GM23248 (cell line): ENCODE data around the gene ASIC2. TPM values are rescaled to one million over a fixed set of nuclear protein-coding genes. Genes with fewer than 3 reads are reported as not detected.
A peak's percentile ranks its signal among the peaks of the same experiment; 100 is the strongest.

Source experiments
- DNase-seq: peaks from one replicate; pipeline ENCODE4 v3.0.0-alpha.2; 2015
- H2AFZ ChIP-seq: fragments of 200-600 bp; sonication (generic); 2 replicates; pipeline ENCODE4 v1.6.1; 2016; ENCODE audit warnings: antibody characterized with exemption
- H3F3A ChIP-seq: fragments of 200-600 bp; sonication (generic); 2 replicates; pipeline ENCODE4 v1.6.1; 2016; ENCODE audit warnings: mild to moderate bottlenecking, antibody characterized with exemption, mixed run types; ENCODE audit not compliant: insufficient read depth
- H3K27ac ChIP-seq: fragments of 200-600 bp; sonication (generic); 2 replicates; pipeline ENCODE4 v1.5.1; 2016; ENCODE audit warnings: mild to moderate bottlenecking
- H3K27me3 ChIP-seq: fragments of 200-600 bp; sonication (generic); replicated peaks from 2 replicates; pipeline ENCODE4 v1.6.1; 2016; ENCODE audit warnings: mild to moderate bottlenecking; ENCODE audit not compliant: insufficient read depth
- H3K36me3 ChIP-seq: fragments of 200-600 bp; sonication (generic); 2 replicates; pipeline ENCODE4 v1.6.1; 2016; ENCODE audit warnings: low read depth, mild to moderate bottlenecking
- H3K4me1 ChIP-seq: fragments of 200-600 bp; sonication (generic); 2 replicates; pipeline ENCODE4 v1.6.1; 2016; ENCODE audit warnings: mild to moderate bottlenecking; ENCODE audit not compliant: insufficient read depth
- H3K4me2 ChIP-seq: fragments of 200-600 bp; sonication (generic); one replicate; pipeline ENCODE4 v1.6.1; 2016; ENCODE audit warnings: mild to moderate bottlenecking; ENCODE audit not compliant: unreplicated experiment
- H3K4me3 ChIP-seq: fragments of 200-600 bp; sonication (generic); 2 replicates; pipeline ENCODE4 v1.5.1; 2016; ENCODE audit warnings: mild to moderate bottlenecking
- H3K79me2 ChIP-seq: fragments of 200-600 bp; sonication (generic); 2 replicates; pipeline ENCODE4 v1.6.1; 2016; ENCODE audit warnings: mild to moderate bottlenecking; ENCODE audit not compliant: insufficient read depth
- H3K9ac ChIP-seq: fragments of 200-600 bp; sonication (generic); 2 replicates; pipeline ENCODE4 v1.6.1; 2016; ENCODE audit warnings: mild to moderate bottlenecking
- H3K9me2 ChIP-seq: fragments of 200-600 bp; sonication (generic); 2 replicates; pipeline ENCODE4 v1.6.1; 2016; ENCODE audit warnings: mixed run types, mild to moderate bottlenecking, moderate library complexity; ENCODE audit not compliant: insufficient read depth
- H3K9me3 ChIP-seq: fragments of 200-600 bp; sonication (generic); one replicate; pipeline ENCODE4 v1.6.1; 2017; ENCODE audit warnings: low read depth
- H4K20me1 ChIP-seq: fragments of 200-600 bp; sonication (generic); 2 replicates; pipeline ENCODE4 v1.6.0; 2016; ENCODE audit not compliant: insufficient read depth
- EZH2 ChIP-seq: fragments of 200-600 bp; sonication (generic); IDR thresholded peaks from 2 replicates; pipeline ENCODE4 v1.6.1; 2018; ENCODE audit warnings: antibody characterized with exemption, mild to moderate bottlenecking; ENCODE audit not compliant: insufficient read depth, poor library complexity, severe bottlenecking
- EZH2phosphoT487 ChIP-seq: fragments of 200-600 bp; sonication (generic); IDR thresholded peaks from 2 replicates; pipeline ENCODE4 v1.6.1; 2018; ENCODE audit warnings: antibody characterized with exemption, moderate library complexity, mild to moderate bottlenecking, low read depth; ENCODE audit not compliant: insufficient read depth
- WGBS, 2 experiments: methylation state at CpG; one replicate each; pipeline ENCODE4 v1.1.6; 2015 to 2017; ENCODE audit warnings: low lambda C conversion rate in 2 of 2, low coverage in 1 of 2; ENCODE audit errors: missing lambda C conversion rate in 2 of 2; 5-methylcytosine and 5-hydroxymethylcytosine counted together
- in situ Hi-C: fragments of 300-500 bp; cut with MboI; formaldehyde crosslinking; loops from 2 replicates; pipeline ENCODE4 v1.15.0; 2020
- polyA plus RNA-seq: library from polyadenylated mRNA; unstranded; fragments of >200 nt; fragmentation: Nextera tagmentation; extraction: Ambion mirVana; gene quantifications from 2 replicates; pipeline ENCODE4 v1.2.1, GENCODE V29; 2016
- total RNA-seq: library from RNA; depleted of rRNA; stranded (reverse); fragments of >200 nt; shearing (Covaris generic); gene quantifications from 2 replicates; pipeline ENCODE4 v1.2.3, GENCODE V29; 2014

Gene ASIC2
- total and polyA plus RNA-seq, 2 experiments from 2014 or later = under 0.01 TPM; not detected in 1

GRCh38 chr17:33266116-33266515, 27.0 kb downstream of the ASIC2 start:
- Histone ChIP-seq H3K4me1 (peaks cover 21% of the 10 kb centered on the region), H2AFZ (no peak overlapping the region), H3F3A (peaks cover 18% of the 10 kb centered on the region), H3K27me3 (no peaks in the 10 kb centered on the region), H3K79me2 (no peaks in the 10 kb centered on the region), H3K9me2 (no peaks in the 10 kb centered on the region), H3K36me3 (no peaks in the 10 kb centered on the region), H4K20me1 (no peaks in the 10 kb centered on the region), H3K4me2 (peak overlapping the region; percentile 54), H3K9me3 (no peaks in the 10 kb centered on the region), H3K27ac (no peak overlapping the region), H3K4me3 (no peak overlapping the region), H3K9ac (no peak overlapping the region)
- in situ Hi-C loops = no loop called here
- 11 to 21% methylated on average over 1 of the region's 1 CpG for WGBS, 2 experiments
- DNase-seq = peak; percentile 50
- no peak for TF ChIP-seq EZH2
- TF ChIP-seq EZH2phosphoT487 = no peak

- in situ Hi-C loops = no loop called here
- no peak overlapping the region for H3K4me3 ChIP-seq
- peaks cover 5% of the 10 kb centered on the region; the same call in 1 of the 2 replicates for H3K27me3 ChIP-seq
- no peaks in the 10 kb centered on the region for H3K9me2 ChIP-seq
- H3K4me1 ChIP-seq = peaks cover 21% of the 10 kb centered on the region
- H3K9me3 ChIP-seq = no peaks in the 10 kb centered on the region
- H3K9ac ChIP-seq = no peak overlapping the region
- H2AFZ ChIP-seq = no peak overlapping the region
- TF ChIP-seq EZH2 (no peak), EZH2phosphoT487 (no peak)
- H3K4me2 ChIP-seq = no peak overlapping the region
- peaks cover 18% of the 10 kb centered on the region for H3F3A ChIP-seq
- H3K36me3 ChIP-seq = no peaks in the 10 kb centered on the region
- DNase-seq = no peak
- no peaks in the 10 kb centered on the region for H3K79me2 ChIP-seq
- no peak overlapping the region for H3K27ac ChIP-seq
- H4K20me1 ChIP-seq = no peaks in the 10 kb centered on the region
- WGBS, 2 experiments = 93 to 98% methylated on average over 4 of the region's 4 CpGs
Observed at GRCh38 chr17:33263396-33263795, 29.7 kb downstream of the ASIC2 start.

- no peaks in the 10 kb centered on the region for H3K36me3 ChIP-seq
- H3K4me1 ChIP-seq = peaks cover 16% of the 10 kb centered on the region
- peaks cover 8% of the 10 kb centered on the region; the same call in 1 of the 2 replicates for H3K27me3 ChIP-seq
- no peaks in the 10 kb centered on the region for H3K79me2 ChIP-seq
- no peaks in the 10 kb centered on the region for H3K9me2 ChIP-seq
- no peaks in the 10 kb centered on the region for H3K9me3 ChIP-seq
- no peak for DNase-seq
- H2AFZ ChIP-seq = no peak overlapping the region
- H3K4me2 ChIP-seq = no peak overlapping the region
- no peak overlapping the region for H3K4me3 ChIP-seq
- H3F3A ChIP-seq = peaks cover 13% of the 10 kb centered on the region
- WGBS, 2 experiments = 83 to 88% methylated on average over 6 of the region's 6 CpGs
- no peak overlapping the region for H3K27ac ChIP-seq
- no peak overlapping the region for H3K9ac ChIP-seq
- H4K20me1 ChIP-seq = no peaks in the 10 kb centered on the region
- in situ Hi-C loops = no loop called here
- no peak for TF ChIP-seq EZH2phosphoT487
Observed at GRCh38 chr17:33262266-33263123, 30.6 kb downstream of the ASIC2 start.

GRCh38 chr17:33261820-33262219, 31.3 kb downstream of the ASIC2 start:
- H3K9ac ChIP-seq = no peak overlapping the region
- H3K27me3 ChIP-seq = peaks cover 8% of the 10 kb centered on the region; the same call in 1 of the 2 replicates
- H3K79me2 ChIP-seq = no peaks in the 10 kb centered on the region
- peaks cover 9% of the 10 kb centered on the region; the same call in 1 of the 2 replicates for H3F3A ChIP-seq
- no peak overlapping the region for H3K27ac ChIP-seq
- H4K20me1 ChIP-seq = no peaks in the 10 kb centered on the region
- no peaks in the 10 kb centered on the region for H3K36me3 ChIP-seq
- no peak overlapping the region for H3K4me3 ChIP-seq
- peaks cover 11% of the 10 kb centered on the region for H3K4me1 ChIP-seq
- no peak overlapping the region for H3K4me2 ChIP-seq
- H3K9me2 ChIP-seq = no peaks in the 10 kb centered on the region
- 86 to 90% methylated on average over 10 of the region's 10 CpGs for WGBS, 2 experiments
- DNase-seq = no peak
- TF ChIP-seq EZH2 (no peak), EZH2phosphoT487 (no peak)
- no peaks in the 10 kb centered on the region for H3K9me3 ChIP-seq
- no peak overlapping the region for H2AFZ ChIP-seq
- in situ Hi-C loops = no loop called here
